Glomerular visceral epithelial cell (primary cell): ENCODE data around the gene MMP11.
"Not testable (repeated sequence)": the region's sequence is repeated elsewhere in the genome, so short reads cannot be mapped to it uniquely, and the experiment has no call there.

ENCODE experiments used
- DNase-seq: peaks from one replicate; pipeline ENCODE4 v3.0.0-alpha.2; 2016; ENCODE audit errors: extremely low spot score

The MMP11 gene, protein sequence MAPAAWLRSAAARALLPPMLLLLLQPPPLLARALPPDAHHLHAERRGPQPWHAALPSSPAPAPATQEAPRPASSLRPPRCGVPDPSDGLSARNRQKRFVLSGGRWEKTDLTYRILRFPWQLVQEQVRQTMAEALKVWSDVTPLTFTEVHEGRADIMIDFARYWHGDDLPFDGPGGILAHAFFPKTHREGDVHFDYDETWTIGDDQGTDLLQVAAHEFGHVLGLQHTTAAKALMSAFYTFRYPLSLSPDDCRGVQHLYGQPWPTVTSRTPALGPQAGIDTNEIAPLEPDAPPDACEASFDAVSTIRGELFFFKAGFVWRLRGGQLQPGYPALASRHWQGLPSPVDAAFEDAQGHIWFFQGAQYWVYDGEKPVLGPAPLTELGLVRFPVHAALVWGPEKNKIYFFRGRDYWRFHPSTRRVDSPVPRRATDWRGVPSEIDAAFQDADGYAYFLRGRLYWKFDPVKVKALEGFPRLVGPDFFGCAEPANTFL

DNA sequence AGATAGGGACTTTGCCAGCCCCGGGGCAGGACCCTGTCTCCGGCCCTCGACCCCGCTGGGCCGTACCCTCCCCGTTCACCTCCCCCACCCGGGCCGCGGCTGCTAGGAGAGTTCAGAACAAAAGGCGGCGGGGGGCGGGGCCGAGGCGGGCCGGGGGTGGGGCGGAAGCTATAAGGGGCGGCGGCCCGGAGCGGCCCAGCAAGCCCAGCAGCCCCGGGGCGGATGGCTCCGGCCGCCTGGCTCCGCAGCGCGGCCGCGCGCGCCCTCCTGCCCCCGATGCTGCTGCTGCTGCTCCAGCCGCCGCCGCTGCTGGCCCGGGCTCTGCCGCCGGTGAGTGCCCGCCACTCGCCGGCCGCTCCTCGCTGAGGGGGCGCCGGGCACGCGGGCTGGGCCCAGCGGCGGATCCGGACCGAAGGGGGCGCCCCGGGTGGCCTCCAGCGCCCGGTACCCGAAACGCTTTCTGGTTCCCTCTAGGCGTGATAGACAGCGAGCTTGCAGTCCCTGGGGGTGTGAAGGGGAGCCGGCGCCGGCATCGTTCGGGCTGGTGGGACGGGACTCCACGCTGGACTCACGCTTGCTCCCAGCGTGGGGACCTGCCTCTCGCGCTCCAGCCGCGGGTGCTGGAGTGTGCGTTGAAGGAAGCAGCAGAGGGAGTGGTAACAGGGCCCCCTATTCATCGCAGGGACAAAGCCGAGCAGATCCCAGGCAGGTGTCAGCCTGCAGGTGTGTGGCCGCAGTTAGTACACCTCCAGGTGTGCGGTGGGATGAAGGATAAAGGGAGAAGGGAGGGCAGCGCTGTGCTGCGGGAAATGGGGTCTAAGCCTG lies at the start of gene MMP11:
TSS of gene MMP11 (plus strand) at position 201 of the 825 bp plus-strand sequence. CDS start at position 223, 22 bp downstream.
- peak; percentile 47 for DNase-seq

DNA sequence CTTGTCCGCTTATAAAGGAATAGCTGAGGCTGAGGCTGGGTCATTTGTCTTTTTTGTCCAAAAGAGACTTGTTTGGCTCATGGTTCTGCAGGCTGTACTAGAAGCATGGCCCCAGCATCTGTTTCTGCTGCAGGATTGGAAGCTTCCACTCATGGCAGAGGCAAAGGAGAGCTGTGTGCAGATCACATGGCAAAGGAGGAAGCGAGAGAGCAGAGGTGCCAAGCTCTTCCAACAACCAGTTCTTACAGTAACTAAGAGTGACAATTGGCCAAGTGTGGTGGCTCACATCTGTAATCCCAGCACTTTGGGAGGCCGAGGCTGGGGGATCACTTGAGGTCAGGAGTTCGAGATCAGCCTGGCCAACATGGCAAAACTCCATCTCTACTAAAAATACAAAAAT lies 44.5 kb upstream of the MMP11 start:
- not testable (repeated sequence) for DNase-seq

DNA sequence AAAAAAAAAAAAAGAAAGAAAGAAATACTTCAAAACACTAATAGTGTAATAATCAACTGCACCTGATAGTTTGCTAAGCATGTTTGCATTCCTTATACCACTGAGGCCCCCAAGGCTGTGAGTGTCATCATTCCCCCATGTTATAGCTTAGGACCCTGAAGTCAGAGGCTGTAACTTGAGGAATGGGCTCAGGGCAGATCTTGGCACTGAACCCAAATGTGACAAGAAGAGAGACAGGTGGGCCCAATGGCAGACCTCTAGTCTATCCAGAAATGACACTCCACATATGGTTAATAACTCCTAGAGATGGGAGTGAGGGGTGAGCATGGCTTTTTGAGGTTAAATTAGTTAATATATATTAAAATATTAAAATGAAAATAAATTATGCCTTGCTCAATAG lies 35.0 kb upstream of the MMP11 start:
- DNase-seq, result no peak

DNA sequence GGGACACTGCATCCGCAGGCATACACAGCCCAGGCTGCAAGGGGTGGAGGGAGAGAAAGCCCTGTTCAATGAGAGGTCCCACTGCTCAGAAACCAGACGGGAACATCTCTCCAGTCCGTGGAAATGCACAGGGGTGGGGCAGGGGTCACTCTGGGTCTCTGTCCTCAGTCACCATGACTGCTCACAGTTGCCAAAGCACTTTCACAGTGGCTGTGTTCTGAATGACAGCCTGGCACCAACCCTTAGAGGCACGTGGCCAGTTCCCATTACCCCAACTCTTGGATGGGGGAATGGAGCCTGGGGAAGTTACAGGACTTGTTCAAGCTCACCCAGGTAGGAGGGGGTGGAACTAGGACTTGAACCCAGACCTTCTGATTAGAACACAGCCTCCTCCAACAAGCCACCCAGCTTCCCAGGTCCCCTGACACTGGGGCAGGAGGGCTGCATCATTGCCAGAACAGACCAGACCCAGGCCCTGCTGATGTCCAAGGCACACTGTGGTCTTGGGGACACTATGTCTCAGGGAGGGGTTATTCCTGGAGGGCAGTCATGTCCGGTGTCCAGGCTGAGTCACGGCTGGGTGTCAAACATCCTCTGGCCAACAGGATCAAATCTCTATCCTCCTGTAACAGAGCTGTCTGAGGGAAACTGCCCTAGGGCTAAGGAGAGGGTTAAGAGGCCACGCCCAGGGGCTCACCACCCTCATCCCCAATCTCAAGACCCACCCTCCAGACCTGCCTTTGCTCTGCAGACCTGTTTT lies 30.0 kb upstream of the MMP11 start:
- no peak for DNase-seq

DNA sequence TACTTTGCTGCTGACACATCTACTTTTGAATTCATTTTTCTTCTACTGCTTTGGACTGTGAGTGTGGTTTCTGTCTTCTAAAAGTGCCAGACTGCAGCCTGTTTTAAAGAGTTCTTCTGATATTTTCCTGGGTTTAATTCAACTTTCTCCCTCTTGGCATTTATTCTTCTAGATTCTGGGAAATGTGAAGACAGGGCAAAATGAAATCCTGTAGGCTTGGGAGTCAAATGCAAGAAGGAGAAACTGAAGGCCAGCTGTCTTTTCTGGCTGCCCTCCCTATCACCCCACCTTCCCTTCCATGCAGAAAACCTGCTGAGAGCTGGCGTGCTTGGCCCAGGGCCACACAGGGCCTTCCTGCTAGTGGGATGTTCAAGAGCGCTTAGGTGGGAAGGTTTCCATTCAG lies 29.3 kb upstream of the MMP11 start:
- DNase-seq, result no peak

DNA sequence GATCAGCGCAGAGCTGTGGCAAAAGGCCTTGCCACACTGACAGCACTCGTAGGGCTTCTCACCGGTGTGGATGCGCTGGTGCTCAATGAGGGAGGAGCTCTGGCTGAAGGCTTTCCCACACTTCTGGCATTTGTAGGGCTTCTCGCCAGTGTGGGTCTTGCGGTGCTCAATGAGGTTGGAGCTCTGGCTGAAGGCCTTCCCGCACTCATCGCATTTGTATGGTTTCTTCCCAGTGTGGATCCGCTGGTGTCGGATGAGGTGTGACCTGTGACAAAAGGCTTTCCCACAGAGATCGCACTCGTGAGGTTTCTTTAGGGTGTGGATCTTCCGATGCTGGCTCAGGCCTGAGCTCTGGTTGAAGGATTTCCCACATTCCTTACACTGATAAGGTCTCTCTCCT lies 28.6 kb upstream of the MMP11 start:
- DNase-seq, result no peak

DNA sequence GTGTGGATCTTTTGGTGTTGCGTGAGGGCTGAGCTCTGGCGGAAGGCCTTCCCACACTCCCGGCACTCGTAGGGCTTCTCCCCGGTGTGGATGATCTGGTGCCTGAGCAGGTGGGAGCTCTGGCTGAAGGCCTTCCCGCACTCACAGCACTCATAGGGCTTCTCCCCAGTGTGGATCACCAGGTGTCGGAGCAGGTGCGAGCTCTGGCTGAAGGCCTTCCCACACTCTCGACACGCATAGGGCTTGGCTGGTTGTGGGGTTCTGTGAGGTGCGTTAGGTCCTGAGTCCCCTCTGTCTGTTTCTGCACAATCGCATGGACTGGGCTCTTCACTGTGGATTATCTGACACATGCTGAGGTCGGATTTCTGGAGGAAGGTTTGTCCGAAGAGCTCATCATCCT lies 28.2 kb upstream of the MMP11 start:
- DNase-seq, result no peak

DNA sequence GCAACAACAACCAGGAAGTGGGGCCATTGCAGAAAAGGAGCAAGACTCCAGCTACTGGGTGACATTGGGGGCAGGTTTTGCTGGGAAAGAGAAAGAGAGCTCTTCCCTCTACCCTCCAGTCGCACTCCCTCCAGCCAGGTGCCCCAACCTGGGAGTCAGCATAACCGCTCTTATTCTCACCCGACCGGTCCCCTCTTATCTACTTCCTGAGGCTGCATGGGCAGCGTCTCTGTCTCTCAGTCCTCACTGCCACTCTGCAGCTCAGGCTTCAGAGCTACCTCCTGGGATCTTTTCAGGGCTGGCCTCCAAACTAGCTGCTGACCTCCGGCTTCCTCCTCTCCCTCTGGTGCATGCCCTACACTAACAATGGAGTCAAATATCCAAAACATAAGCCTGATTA lies 26.9 kb upstream of the MMP11 start:
- no peak for DNase-seq

DNA sequence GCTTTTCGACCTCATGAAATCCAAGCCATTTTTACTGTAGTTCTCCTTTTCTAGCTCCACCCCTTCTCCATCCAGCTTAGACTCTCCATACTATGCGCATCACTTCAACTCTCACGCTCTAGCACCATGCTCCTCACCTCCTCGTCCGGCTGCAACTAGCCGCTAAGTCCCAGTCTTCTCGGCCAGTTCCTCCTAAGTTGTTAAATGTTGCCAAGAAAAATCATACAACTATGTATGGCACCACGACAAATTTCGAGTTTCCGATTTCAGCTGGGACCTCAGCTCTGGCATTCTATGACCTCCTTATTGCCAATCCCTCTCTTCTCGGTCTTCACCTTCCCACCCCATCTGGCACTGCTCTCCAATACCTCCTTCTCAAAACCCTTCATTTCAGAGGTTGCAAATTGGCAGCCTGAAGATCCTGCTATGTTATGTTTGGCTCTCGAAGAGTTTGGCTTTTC lies 22.8 kb upstream of the MMP11 start:
- DNase-seq, result no peak

DNA sequence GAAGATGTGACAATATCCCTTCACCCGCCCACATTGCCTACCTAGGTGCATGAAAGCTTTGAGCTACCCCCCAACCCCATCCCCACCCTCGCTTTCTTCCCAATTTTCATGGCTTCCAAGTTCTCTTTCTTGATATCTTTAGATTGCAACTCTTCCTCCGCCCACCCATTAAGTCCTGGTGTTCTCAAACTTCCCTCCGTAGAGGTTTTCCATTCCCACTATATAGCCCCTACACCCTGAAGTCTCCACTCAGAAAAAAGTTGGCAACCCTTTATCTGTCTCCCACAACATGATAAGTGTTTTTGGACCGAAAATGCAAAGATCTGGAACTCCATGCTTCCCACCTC lies 22.3 kb upstream of the MMP11 start:
- DNase-seq, result no peak

DNA sequence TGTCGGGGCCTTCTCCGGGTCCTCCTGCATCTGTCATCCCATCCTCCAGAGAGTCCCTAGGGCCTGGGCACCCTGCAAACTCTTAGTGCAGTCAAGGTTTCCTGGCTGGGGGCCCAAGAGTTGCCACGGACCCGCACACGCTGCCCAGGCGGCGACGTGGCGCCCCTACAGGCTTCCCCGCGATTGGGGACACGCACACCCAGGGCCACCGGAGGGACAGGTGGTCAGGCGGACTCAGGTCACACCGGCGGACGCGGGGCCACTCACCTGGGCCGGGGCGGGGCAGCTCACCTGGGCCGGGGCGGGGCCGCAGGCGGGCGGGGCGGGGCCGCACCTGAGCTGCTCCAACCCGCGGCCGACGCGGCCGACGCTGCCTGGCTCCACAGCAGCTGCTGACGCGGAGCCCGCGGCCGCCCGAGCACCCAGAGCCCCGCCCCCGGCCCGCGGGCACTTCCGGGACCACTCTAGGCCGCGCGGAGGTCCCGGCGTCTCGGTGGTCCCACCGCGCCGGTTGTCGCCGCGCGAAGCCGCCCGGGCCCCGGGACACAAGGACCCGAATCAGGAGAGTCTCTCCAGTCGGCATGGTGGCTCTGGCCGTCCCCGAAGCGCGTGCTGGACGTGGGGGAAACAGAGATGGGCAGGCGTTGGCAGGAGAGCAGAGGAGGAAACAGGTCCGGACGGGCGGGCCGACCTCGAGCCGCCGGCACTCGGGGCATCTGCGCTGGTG lies 21.8 kb upstream of the MMP11 start, which contains the start of gene ZNF70:
TSS of gene ZNF70 (minus strand) at position 399 of the 727 bp plus-strand sequence. CDS start 5,972 bp downstream, outside the sequence.
- peak; percentile 81 for DNase-seq

DNA sequence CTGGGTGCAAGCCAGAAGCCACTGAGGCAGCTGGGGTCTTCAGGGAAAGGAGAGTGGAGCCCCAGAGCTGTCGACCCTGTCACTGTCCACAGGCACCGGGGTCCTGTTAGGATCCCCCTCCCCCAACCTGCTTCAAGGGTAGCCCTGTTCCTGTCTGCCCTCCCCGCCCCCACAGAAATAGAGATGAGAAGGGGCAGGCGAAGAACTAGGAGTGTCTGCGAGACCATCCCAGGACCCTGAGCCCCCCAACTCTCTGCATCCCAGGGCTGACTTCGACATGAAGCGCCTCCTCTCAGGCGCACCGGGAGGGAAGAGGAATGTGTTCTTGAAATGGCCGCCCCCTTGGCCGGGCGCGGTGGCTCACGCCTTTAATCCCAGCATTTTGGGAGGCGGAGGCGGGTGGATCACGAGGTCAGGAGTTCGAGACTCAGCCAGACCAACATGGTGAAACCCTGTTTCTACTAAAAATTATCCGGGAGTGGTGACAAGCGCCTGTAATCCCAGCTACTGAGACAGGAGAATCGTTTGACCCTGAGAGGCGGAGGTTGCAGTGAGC lies 21.1 kb upstream of the MMP11 start:
- DNase-seq, result peak; percentile 11

DNA sequence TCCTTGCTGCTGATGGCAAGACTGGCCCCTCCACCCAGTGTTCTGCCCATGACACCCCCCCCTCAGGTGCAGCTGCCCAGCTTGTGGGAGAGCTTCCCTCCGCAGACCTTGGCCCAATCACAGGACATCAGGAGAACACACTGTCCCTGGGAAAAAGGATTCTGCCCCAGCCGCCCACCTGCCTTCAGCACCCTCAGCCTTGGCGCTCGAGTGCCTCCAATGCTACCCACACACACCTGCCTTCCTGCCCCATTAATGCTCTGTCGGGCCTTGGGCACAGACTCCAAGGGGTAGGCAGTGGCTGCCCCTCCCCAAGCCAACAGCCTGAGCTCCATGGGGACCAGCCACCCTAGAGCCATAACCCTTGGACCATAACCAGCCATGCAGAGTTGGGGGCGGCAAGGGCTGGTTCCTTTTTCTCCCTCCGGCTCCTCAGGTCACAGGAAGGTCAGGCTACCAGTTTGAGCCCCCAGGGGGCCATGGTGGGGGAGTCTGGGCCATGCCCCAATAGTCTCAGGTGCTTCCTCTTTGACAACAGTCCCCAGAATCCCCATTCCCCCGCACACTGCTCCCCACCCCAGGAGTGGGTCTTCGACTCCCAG lies 20.5 kb upstream of the MMP11 start:
- no peak for DNase-seq

DNA sequence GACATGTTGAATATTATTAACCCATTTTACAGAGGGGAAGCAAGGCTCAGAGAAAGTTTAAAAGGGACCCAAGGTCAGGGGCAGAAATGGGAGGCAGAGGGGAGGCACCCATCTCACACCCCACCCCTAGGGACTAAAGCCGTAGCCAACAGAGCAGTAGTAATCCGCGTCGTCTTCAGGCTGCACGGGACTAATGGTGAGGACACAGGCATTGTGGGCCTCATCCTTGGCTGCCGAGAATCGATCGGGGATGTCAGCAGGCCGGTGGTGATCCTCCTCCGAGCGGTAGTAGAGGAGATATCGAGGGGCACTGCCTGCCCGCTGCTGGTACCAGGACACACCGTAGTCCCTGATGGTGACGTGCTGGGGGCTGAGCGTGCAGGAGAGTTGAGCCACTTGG lies 19.9 kb upstream of the MMP11 start:
- no peak for DNase-seq

DNA sequence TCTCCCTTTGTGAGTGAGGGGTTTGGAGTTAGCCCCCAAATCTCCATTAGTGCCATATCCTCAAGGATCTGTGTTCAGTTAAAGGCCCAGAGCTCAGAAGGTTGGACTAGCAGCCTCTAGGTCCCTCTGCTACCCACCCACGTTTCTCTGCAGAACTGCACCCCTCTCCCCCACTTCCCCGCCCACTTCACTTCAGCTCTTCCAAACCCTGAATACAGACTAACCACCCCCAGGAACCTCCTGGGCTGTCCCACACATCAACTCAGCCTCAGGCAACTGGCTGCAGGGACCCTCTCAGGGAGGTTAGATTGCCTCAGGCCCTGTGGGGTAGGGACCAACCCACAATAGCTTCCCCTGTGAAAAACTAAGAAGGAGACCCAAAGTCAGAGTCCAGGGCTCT lies 19.3 kb upstream of the MMP11 start:
- no peak for DNase-seq

DNA sequence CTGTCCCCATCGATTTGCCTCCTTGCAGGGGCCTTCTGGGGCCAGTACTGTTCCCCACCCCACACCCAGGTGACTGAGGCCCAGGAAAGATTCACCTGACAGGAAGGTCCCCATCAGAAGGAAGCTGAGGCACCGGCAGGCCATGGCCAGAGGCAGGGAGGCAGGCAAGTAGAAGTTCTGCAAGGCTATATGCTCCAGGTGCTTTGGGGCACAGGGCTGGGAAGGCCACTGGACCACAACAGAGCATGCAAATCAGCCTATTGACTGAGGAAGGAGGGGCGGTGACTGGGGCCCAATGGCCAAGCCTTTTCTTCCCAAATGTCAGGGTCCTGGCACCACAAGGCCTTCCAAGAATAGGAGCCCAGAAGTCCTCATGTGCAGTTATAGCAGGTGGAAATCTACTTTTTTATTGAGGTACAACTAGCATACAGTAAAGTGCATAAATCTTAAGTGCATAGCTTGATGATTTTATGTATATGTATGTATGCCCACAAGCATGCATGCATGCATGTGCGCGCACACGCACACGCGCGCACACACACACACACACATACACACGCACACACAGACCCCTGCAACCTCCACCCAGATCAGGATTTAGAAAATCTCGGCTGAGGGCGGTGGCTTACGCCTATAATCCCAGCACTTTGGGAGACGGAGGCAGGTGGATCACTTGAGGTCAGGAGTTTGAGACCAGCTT lies 18.3 kb upstream of the MMP11 start, which contains the start of gene VPREB3:
TSS of gene VPREB3 (minus strand) at position 206 of the 700 bp plus-strand sequence. CDS start at position 144, 62 bp downstream.
- DNase-seq, result no peak

DNA sequence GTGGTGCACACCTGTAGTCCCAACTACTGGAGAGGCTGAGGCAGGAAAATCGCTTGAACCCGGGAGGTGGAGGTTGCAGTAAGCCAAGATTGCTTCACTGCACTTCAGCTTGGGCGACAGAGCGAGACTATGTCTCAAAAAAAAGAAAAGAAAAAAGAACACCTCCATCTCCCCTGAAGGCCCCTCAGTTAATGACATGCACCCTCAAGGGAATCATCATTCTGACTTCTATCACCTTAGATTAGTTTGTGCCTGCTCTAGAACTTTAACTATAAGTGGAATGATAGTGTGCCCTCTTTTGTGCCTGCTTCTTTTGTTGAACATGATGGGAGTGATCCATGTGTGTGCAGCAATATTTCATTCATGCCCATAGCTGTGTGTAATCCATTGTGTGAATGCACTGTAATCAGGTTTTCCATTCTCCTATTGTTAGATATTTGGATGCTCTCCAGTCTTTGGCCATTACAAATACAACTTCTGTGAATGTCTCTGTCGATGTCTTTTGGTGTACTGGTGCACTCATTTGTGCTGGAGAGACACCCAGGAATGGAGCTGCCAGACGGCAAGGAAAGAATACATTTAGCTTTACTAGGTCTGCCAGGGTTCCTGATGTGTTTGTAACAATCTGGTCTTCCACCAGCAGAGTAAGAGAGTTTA lies 17.5 kb upstream of the MMP11 start:
- DNase-seq, result no peak

DNA sequence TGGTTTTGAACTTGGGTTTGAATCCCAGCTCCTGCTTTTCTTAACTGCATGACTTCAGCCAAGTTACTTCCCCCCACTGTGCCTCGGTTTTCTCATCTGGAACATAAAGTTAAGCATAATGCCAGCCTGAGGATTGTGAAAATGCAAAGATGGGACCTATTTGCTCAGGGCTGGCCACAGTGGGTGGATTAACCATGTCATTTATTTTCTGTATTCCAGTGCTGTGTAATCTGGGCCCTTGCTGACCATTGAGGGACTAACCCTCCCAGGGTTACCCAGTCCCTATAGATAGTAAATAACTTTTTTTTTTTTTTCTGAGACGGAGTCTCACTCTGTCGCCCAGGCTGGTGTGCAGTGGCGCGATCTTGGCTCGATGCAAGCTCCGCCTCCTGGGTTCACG lies 16.9 kb upstream of the MMP11 start:
- DNase-seq, result no peak

DNA sequence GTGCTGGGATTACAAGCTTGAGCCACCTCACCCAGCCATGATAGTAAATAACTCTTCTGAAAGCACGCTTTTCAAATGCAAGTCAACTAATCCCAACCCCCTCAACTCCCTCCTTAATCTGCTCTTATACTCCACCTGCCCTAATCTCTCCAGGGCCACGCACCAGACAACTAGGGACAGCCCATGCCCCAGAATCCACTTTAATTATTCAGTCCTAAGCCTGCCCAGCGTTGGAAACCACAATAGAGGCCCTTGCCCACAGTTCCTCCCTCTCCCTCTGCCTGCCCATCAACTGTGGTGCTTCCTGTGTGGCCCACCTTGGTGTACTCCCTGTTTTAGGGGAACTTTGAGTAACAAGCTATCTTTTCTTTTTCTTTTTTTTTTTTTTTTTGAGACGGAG lies 15.8 kb upstream of the MMP11 start:
- no peak for DNase-seq
